ENCODE results near the gene C1orf210. TPM values are rescaled to one million over a fixed set of nuclear protein-coding genes. Genes with fewer than 3 reads are reported as not detected.

C1orf210 gene
- total RNA-seq, 1 experiment from 2014 or later: not detected

DNA sequence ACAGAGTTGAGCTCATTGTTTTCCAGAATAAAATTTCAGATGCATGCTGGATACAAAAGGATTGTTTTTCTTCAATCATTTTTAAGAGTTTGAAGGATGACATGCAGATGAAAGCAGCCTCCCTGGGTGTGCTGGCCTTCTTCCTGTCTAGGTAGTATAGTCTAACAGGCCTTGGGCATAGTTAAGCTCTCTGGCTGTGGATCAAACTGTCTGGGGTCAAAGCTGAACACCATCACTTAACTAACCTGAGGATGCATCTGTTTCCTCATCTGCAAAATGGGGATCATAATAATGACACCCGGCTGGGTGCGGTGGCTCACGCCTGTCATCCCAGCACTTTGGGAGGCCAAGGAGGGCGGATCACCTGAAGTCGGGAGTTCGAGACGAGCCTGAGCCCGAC is 9.4 kb upstream of the C1orf210 start:
- DNase-seq (ENCODE audit: low read depth): no peak

DNA sequence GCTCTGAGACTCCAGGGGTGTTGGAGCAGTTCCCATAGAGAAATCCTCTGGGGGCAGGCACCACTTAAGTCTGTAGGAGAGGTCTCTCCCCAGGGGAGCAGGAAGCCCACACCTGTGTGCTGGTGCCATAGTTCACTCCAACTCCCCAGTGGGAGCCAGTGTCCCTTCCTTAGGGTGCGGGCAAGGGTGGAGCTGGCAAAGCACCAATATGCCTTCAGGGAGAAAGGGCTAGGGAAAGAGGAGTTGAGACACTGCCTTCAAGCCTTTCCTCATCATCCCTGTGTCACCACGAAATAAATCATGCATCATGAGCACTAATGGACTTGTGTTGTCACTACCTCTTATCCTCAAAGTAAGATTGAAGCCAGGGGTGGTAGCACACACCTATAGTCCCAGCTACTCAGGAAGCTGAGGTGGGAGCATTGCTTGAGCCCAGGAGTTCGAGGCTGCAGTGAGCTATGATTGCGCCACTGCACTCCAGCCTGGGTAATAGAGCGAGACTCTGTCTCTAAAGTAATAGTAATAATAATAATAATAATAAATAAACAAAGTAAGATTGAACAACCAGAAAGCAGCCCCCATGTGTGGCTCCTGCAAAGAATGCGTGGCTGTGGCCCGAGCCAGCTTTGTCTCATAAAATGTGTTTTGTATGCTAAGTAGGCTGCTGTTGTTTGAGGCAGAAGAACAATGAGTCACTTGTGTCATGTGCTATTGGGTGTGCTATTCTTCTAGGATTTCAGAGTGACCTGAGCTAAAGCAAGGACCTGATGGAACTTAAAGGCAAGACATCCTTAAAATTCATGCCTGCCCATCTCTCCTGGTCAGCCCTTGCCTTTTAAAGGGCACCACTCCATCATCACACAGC is 8.7 kb upstream of the C1orf210 start:
- DNase-seq (ENCODE audit: low read depth): peak; percentile 71

DNA sequence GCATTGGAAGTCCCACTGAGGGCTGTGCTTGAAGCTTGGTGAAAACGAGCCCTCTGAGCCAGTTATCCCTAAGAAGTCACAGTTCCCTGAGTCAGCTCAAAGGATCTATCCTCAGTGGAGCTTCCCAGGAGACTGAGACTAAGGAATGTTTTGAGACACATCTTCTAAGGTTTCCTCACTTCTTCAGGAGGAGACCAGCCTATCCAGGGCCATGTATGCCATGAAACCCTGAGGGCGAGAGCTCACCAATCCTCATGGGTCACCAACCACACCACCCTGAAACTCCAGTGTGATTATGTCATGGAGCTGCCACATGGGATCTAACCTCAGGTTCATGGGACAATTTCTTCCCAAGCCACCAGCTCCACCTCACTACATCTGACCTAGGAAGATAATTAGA is 7.8 kb upstream of the C1orf210 start:
- DNase-seq (ENCODE audit: low read depth): no peak

DNA sequence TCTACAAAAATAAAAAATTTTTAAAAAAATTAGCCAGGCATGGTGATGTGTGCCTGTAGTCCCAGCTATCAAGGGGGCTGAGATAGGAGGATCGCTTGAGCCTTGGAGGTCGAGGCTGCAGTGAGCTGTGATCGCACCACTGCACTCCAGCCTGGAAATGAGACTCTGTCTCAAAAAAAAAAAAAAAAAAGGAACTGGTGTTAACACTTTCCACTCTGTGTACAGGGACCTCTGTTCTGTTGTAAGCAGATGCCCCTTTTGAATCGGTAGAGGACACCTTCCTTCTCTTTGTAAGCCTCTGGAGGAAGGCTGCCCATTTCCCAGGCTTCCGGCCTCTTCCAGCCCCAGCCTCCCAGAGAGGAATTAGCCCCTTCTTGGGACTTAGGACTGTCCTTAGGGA is 7.3 kb upstream of the C1orf210 start:
- DNase-seq (ENCODE audit: low read depth): no peak

DNA sequence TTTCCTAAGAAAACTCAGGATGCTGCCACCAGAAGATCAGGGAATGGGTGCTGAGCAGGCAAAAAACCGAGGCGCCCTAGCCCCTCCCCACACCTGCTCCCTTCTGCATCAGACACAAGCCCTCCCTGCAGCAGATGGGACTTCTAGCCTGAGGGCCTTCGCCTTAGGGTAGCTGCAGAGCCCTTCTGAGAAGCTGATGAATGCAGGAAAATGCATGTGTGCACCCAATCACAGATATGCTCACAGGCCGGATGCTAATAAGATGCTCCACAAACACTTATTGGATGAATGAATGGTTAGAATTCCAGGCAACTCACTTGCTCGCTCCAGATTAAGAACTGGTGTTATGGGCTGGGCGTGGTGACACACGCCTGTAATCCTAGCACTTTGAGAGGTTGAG is 6.8 kb upstream of the C1orf210 start:
- no peak for DNase-seq (ENCODE audit: low read depth)

DNA sequence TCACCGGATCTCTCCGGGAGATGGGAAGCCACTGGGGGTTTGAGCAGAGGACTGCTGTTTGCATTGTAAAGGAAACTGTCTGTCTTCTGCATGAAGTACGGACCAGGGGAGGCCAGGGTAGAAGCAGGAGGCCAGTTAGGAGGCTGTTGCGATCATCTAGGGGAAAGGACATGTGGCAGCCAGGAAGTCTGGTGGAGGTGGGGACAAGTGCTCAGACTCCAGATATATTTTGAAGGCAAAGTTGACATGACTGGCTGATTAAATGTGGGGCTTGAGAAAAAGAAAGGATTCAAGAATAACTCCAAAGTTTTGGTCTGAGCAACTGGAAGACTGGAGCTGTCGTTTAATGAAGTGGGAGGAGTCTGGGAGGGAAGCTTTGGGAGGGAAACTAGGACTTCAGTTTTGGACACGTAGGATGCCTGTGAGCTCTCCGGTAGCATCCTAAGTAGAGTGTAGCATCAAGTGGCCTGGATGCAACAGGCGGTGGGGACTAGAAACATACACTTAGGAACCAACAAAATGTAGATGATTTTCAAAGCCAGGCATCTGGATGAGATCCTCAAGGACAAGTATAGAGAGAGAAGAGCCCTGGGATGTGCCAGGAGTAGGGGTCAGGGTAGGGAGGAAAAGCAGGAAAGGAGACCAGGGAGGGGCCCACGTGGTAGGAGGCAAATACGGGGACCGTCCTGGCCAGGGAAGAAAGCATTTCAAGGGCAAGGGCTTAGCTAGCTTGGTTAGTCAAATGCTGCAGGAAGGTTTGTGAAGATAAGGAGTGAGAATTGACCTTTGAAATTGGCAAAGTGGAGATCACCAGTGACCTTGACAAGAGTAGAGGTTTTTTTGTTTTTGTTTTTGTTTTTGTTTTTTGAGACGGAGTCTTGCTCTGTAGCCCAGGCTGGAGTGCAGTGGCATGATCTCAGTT is 3.7 kb upstream of the C1orf210 start:
- DNase-seq (ENCODE audit: low read depth): no peak

DNA sequence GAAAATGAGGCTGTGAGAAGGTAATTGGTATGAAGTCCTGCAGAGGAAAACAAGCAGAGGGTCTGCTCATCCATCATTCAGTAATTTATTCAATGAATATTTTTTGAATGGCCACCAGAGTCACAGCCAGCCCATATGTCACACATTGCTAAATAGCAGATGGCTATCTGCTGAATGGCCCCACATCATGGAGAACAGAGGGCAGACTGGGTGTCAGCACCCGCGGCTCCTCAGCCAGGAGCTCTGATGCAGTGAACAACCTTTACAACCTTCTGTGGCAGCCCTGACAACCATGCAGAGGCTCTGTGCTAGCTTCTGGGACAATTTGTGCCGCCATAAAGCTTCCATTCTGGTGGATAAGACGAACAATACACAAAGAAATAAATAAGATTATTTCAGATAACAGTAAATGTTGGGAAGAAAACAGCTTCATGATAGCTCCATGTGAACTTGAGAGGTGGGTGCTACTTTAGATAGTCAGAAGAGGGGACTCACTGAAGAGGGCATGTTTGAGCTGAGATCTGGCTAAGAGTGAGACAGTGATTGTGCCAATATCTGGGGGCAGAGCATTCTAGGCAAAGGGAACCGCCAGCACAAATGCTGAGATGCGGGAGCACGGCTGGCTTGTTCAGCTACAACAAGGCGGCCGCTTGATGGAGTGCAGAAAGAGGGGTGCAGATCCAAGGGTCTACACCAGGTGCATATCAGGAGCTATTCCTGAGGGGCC is 2.8 kb upstream of the C1orf210 start:
- no peak for DNase-seq (ENCODE audit: low read depth)

DNA sequence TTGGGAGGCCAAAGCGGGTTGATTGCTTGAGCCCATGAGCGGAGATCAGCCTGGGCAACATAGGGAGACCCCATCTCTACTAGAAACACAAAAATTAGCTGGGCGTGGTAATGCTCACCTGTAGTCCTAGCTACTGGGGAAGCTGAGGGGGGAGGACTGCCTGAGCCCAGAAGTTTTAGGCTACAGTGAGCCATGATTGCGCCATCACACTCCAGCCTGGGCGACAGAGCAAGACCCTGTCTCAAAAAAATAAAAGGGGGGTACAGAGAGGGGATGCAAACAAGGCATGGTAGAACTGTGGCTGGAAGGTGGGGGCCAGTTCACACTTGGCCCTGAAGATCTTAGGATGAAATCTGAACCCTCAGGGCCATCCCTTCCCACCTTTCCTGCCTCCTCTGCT is 1.2 kb upstream of the C1orf210 start:
- no peak for DNase-seq (ENCODE audit: low read depth)

DNA sequence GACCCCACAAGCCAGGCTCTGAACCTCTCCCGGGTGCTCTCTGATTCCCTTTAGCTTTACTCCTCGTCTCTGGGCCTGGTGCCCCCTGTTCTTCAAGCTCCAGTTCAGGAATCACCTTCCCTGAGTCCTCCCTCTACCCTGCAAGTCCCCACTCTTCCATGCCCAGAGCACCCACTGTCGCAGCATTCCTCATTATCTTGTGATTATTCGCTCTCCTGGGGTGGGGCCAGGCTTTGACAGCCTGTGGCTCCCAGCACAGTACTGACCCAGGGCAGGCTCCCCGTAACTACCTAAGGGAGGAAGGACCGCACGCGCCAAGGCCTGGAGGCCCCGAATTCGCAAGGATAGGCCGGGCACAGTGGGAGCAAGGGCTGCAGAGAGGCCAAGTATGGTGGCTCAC is 734 bp upstream of the C1orf210 start:
- no peak for DNase-seq (ENCODE audit: low read depth)

DNA sequence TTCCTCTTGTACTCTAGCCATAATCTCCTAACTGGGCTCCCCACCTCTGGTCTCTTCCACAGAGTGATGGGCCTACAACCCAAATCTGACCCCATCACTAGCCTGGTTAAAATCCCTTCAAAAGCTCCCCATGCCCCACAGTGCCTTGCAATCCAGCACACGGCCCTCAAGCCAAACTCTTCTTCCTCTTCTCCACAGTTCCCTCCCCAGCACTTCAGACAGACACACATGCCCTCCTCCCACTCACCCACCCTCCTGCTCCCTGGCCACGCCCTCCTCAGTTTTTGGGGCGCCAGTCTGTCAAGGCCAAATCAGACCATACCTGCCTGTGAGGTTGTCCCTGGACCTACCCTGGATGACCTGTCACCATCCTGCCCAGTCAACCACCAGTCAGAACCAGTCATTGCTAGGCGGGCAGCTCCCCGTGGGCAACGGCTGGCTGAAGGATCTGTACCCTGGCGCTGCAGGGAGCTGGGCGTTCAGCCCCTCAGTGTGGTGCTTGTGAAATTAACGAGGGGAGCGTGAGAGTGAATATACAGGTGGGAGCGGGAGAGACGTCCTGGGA is 753 bp downstream of the C1orf210 start:
- no peak for DNase-seq (ENCODE audit: low read depth)

DNA sequence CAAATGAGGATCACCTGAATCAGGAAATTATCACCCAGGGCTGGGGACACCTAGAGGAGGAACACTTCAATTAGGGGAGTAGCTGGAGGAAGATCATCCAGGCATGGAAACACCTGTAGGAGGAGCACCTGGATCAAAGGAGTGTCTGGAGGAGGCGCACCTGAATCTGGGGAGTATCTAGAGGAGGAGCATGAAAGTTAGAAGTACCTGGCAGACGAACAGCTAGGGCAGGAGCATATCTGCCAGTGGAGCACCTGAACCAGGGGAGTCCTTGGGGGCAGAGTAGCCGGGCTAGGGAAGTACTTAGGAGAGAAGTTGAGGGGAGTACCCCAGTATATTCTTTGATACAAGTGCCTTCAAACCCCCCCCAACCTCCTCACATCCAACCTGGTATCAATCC is 1.3 kb downstream of the C1orf210 start:
- DNase-seq (ENCODE audit: low read depth): no peak

DNA sequence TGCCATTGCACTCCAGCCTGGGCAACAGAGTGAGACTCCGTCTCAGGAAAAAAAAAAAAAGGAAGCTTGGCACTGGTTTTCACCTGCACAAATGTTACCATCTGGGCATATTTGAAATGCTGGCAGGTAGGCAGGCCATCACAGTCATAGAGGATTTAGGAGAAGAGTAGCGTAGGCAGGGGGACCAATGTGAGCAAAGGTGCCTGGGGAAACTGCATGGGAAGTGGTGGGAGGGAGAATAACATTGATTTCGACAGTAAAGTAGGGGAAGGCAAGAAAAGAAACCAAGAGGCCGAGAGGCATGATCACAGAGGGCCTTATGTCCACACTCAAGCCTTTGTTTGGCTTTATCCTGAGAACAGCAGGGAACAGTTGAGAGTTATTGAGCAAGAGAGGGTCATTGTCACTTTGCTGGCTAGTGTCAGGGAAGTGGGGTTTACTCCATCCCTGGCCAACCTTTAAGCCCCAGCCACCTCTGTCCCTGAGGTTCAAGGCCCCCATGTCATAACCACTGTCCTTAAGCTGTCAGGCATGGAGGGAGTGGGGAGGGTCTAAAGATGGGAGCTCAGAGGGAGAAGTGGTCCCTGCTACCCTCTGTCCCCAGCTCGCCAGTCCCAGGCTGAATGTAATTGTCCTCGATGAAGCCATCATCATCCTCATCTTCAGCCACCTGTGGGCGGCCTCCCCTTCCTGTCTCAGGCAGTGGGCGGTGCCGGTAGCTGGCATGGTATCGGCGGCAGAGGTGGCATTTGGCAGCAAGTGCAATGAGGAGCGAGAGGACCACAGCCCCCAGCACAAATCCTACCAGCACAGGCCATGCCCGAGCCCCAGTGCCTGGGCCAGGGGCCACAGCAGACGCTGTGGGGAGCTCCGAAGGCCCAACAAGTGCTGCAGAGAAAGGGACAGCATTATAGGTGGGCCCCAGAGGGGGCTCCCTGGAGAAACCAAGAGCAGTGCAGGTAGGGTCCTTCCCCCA is 2.9 kb downstream of the C1orf210 start:
- DNase-seq (ENCODE audit: low read depth): no peak

DNA sequence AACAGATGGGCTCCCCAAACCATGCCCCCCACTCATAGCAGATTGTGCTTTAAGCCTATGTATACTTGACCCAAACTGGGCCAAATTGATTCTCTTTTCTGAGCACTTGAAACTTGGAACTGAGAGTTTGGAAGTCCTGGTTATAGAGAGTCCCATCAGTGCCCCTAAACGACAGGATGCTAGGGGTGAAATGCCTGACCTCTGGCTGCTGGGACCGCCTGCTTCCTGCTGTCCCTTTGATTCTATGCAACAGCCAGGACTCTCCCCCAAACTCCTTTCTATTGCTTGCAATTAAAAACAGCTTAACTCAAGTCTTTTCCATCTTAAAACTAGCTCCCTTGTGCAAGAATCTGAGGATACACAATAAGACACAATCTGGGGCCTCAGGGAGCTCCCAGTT is 4.7 kb downstream of the C1orf210 start:
- DNase-seq (ENCODE audit: low read depth): no peak

DNA sequence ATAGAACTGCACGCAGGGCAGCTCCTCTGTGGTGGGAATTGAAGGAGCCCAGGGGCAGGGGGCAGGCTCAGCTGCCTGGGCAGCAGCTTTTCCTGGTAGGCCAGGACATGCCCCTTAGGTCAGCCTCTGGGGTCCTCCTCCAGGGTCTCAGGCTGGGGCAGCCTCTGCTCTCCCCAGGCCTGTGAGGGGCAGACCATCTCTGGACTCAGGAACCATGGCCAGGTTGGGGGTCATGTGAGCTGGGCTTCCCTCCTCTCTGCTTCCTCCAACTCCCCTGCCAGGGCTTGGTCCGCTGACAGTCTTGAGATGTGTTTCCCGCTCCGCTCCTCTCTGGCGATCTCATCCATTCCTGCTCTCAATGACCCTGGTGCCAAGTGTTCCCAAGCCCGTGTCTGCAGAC is 5.7 kb downstream of the C1orf210 start:
- no peak for DNase-seq (ENCODE audit: low read depth)

DNA sequence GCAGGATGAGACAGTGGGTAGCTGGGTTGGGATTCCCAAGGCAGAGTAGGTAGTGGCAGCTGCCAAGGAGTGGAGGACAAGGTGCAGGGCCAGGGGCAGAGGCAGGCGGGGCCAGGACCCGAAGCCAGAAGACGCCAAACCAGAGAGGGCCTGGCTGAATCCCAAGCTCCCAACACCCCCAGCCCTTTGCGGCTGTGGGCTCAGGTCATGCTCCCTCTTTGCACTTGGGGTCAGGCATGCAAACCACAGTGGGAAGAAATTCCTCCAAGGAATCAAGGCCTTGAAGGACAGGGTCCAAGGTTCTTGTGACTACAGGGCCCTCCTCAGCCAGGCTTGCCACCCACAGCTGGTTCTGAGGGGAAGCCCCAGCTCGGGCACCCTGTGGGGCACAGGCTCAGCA is 6.2 kb downstream of the C1orf210 start:
- DNase-seq (ENCODE audit: low read depth): no peak

DNA sequence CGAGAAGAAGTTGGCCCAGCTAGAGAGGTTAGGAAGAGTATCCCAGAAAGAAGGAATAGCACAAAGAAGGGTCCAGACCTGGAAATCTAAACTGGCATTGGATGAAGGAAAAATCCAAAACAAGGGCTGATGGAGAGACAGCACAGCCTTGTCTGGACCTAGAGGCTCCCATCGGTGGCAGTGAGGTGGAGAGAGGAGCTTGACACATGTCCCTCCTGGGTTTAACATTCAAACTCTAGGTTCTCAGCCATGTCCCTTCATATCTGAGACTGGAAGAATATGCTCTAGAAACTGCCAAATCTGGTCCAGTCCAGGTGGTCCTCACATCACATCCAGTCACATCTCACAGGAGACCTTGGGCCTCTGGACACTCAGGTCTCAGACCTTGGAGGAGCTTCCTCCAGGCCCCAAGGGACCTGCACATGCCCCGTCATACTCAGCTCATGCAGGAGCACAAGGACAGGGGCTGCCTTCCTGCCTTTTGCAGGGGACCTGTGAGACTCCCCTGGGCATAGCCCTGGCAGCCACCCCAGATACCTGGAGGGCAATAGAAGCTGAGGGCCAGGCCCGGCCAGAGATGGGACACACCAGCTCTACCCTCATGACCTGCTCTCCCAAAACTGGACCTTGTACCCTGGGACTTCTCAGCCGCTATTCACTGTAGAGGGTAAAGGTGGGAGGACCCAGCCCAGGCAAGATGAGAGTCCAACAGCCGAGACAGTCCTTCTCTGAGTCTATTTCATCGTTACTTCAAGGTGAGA is 8.1 kb downstream of the C1orf210 start:
- DNase-seq (ENCODE audit: low read depth): no peak

DNA sequence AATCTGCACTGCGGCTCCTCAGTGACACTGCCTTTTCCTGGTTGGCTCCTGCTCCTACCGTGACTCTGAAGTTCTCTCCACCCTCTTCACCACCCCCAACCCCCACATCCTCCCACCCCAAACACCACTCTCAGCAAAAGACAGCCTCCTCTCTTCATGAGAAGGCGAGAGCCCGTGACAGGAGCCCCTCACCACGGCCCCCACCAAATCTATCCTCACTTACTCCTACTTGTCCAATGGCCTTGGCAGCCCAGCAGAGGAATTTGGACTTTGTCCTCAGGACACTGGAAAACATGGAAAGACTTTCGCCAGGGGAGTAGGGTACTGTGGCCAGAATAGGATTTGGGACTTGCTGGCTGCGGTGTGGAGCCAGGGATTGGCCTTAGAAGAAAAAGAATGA is 8.7 kb downstream of the C1orf210 start:
- DNase-seq (ENCODE audit: low read depth): no peak

DNA sequence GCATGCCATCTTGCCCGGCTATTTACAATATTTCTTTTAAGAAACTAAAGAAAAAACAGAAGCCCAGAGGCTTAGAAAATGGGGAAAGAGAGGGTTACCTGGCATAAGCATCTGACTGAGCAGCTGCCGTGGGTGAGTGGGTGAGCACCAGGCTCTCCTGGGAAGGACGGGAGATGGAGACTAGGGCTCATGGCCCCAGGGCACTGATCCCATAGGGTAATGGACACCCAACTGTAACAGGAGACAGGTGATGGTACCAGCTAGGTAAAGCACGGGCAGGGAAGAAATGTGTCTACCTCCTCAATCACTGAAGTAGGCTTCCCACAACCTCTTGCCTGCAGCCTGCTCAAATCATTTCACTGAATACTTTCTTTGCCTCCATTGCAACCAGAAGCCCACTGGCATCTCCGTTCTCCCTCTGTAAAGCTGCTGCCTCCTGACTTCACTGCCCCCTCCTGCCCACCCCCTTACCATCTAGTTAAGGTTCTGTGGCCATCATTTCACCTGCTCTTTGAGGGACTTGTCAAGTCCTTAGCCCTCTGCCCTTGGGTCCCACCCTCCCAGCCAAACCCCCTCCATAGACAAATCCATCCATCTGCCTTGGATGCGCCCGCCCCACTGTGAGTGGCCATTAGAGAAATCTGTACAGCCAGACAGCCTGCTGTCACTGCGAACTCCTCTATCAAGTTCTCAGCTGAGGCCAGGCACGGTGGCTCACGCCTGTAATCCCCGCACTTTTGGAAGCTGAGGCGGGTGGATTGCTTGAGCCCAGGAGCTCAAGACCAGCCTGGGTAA is 9.4 kb downstream of the C1orf210 start:
- DNase-seq (ENCODE audit: low read depth): no peak

DNA sequence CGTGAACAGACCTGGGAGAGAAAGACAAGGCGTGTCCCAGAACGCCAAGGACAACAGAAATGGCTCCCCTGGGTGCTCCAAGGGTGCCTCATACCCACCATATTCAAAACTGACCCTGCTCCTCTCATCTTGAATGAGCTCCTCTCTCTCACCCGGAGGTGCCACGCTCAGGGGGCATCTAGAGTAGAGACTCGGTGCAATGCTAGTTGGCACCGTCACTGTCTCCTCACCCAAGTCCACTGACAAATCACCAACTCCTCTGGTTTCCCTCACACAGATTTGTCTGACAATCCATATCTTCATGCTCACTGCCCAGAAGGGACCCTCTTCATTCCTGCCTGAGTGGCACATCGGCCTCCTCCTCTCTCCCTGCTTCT is 10.6 kb downstream of the C1orf210 start:
- no peak for DNase-seq (ENCODE audit: low read depth)
